Lower leg skin (tissue), 3 donors: Measurements from ENCODE around the gene DUSP9.

Source experiments
- CTCF ChIP-seq, 3 donors: fragments of 450-650 bp; IDR thresholded peaks; one replicate each; pipeline ENCODE4 v1.5.1; 2016; ENCODE audit warnings: antibody characterized with exemption in 3 of 3, mild to moderate bottlenecking in 3 of 3, moderate library complexity in 2 of 3
- POLR2A ChIP-seq, 2 donors: fragments of 450-650 bp; IDR thresholded peaks; one replicate each; pipeline ENCODE4 v1.6.1; 2016 to 2017; ENCODE audit warnings: antibody characterized with exemption in 2 of 2, mild to moderate bottlenecking in 1 of 2, moderate library complexity in 1 of 2

- TF ChIP-seq POLR2A (IDR thresholded peaks at IDR 0.05): no peak
- no peak for TF ChIP-seq CTCF (IDR thresholded peaks at IDR 0.05)
These were observed 40.4 kb downstream of the DUSP9 start, which contains the start of gene SLC6A8 for GRCh38 chrX:153687121-153688039.
